Measurements from ENCODE around the gene PKIG. TPM values are rescaled to one million over a fixed set of nuclear protein-coding genes. Genes with fewer than 3 reads are reported as not detected.
"Not testable (repeated sequence)": the region's sequence is repeated elsewhere in the genome, so short reads cannot be mapped to it uniquely, and the experiment has no call there.

PKIG gene
- total RNA-seq, 1 donor from 2014 or later: 32.2 TPM

GRCh38 chr20:44654210-44654609 is 71.8 kb downstream of the PKIG start:
- not testable (repeated sequence) for DNase-seq (ENCODE audit: low spot score in 2 of 2); FAIRE-seq

- no peak for FAIRE-seq
- no peak for DNase-seq (ENCODE audit: low spot score in 2 of 2)
These were observed 74.1 kb downstream of the PKIG start for GRCh38 chr20:44656448-44656847.

DNA sequence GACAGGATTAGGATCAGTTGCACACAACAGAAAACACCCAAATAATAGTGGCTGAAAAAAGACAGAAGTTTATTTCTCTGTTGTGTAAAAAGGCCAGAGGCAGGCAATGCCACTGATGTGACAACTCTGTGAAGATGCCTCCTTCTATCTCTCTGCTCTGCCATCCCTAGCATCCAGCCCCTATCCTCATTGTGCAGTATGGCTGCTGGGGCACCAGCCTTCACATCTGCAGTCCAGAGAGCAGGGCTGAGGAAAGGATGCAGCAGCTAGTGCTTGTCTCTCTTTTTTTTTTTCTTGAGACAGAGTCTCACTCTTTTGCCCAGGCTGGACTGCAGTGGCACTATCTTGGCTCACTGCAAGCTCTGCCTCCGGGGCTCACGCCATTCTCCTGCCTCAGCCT is 75.5 kb downstream of the PKIG start:
- DNase-seq (ENCODE audit: low spot score in 2 of 2) (no peak), FAIRE-seq (no peak)

DNA sequence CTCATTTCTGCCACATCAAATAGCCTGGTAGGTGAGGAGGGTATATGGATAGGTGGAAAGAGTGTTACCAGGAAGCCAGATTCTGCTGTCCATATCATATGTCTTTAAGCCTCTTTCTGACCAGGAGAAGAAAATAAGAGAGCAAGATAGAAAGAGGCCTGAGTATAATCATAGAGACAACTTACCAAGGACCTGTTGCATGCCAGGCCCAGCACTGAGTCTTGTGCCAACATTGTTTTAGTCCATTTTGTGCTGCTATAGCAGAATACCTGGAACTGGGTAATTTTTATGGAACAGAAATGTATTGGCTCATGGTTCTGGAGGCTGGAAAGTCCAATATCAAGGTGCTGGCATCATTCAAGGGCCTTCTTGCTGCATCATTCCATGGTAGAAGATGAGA is 76.4 kb downstream of the PKIG start:
- no peak for DNase-seq (ENCODE audit: low spot score in 2 of 2)
- no peak for FAIRE-seq

DNA sequence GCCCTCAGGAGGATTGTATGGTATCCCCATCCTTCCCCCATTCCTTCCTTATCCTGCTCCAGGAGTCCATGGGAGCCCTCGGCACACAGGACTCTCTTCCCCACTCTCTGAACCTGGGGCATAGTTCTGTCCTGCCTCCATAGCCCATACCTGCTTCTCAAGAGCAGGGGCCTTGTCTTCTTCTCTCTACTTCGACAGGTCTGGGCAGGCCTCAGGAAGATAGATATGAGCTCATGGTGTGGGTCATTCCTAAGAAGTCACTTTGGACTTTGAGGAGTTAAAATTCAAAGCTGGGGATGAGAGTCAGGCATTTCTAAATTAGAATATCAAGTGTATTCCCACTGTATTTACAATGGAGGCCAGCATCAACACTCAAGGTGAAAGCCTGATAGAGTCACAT is 77.6 kb downstream of the PKIG start:
- FAIRE-seq (no peak), DNase-seq (ENCODE audit: low spot score in 2 of 2) (no peak)

- no peak for DNase-seq (ENCODE audit: low spot score in 2 of 2)
- FAIRE-seq: no peak
These were observed 78.2 kb downstream of the PKIG start for GRCh38 chr20:44660581-44660980.

- no peak for DNase-seq (ENCODE audit: low spot score in 2 of 2)
- no peak for FAIRE-seq
These were observed 79.9 kb downstream of the PKIG start for GRCh38 chr20:44662261-44662660.

DNA sequence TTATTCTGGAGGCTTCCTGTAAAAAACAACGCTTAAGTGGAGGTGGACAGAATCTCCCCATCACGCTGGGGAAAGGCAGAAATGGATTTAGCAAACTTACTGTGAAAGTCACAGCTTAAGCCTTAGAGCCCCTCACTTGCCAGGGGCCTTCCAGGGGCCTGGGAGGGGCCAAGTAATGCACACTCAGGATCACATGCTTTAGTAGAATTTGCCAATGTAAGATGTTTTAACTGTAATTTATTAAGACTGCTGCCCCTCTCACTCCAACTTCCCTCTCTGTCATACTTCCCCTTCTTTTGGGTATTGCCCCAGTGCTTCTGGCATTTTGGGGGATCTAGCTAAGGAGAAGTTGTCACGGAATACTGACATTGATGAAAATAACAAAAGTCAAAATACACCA is 81.8 kb downstream of the PKIG start:
- DNase-seq (ENCODE audit: low spot score in 2 of 2): no peak
- FAIRE-seq: no peak

GRCh38 chr20:44666066-44666465 is 83.7 kb downstream of the PKIG start:
- FAIRE-seq: no peak
- no peak for DNase-seq (ENCODE audit: low spot score in 2 of 2)

Other genes with a start within 250 kb of the PKIG start
- not detected for gene R3HDML, start 245.5 kb upstream of the PKIG start, total RNA-seq
- gene HNF4A, start 226.9 kb upstream of the PKIG start, total RNA-seq: not detected
- gene TTPAL, start 106.7 kb upstream of the PKIG start, total RNA-seq: 7.3 TPM
- 89.7 TPM for gene SERINC3, start 60.5 kb upstream of the PKIG start, total RNA-seq
- gene ADA, start 69.1 kb downstream of the PKIG start, total RNA-seq: 2.4 TPM
- not detected for gene CCN5, start 132.8 kb downstream of the PKIG start, total RNA-seq
- gene KCNK15, start 163.3 kb downstream of the PKIG start, total RNA-seq: not detected
- gene RIMS4, start 228.0 kb downstream of the PKIG start, total RNA-seq: 43.2 TPM